HG03565 (cell line): Measurements from ENCODE around the gene HOXA3.

Experiments used
- ATAC-seq: cut with Tn5 transposase; IDR thresholded peaks from one replicate; pipeline ENCODE4 v1.9.1; 2021; ENCODE audit warnings: mild to moderate bottlenecking, moderate library complexity; ENCODE audit not compliant: unreplicated experiment

The HOXA3 gene

DNA sequence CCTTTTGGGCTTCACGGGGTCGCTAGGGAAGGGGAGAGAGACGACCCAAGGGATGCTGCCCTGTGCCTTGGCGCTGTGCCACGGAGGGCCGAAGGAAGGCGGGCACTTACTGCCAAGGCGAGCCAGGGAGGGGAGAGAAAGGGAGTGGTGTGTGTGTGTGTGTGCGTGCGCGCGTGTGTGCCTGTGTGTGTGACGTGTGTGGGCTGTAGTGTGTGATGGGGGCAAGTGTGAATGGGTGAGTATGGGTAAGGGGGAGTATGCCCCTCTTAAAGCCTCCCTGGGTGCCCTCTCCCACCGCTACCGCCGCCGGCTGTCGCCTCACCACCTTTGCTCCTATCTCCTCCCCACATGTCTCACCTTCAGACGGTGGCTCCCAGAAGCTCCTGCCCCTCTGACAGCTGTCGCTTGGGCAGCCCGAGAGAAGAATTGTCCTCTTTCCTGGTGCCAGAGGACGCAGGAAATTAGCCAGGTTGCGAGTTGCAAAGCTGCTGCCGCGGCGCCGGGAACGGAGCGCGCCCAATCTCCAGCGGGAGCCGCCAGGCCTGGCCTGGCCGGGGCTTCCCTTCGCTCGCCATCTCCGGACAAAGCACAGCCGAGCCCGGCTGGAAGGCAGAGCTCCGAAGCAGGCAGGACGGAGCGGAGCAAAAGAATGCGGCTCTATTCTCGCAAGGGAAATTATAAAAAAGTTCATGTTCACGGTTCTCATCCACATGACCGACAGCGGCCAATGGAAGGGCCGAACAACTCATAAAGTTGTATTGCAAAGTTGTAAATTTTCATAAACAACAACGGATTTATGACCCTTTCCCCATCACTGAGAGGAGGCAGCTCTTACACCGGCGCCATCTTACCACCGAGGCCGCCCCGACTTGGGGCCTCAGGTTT, at the start of gene HOXA3:
HOXA3 (minus strand) TSS at position 653 of the 885 bp plus-strand sequence. CDS start 41,943 bp downstream, outside the sequence.
- no peak for ATAC-seq

DNA sequence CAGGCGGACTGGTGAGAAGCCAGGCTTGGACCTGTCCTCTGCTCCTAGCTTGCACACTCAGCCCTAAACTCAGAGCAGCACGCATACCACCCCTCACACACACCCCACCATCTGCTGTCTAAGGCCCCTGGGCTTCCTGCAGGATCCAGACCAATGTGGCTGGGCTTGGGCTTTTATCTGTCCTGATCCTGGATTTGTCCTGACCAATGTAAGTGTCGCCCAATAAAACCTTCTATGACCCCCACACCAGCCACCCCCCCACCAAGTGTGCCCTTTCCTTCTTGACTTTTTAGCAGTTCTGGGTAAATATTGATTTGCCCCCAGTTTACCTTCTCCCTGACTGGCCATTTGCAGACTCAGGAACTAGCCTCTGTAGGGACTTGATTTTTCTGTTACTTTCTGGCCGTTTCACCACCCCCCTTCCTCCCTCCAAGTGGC, 49.2 kb upstream of the HOXA3 start:
- ATAC-seq = no peak

DNA sequence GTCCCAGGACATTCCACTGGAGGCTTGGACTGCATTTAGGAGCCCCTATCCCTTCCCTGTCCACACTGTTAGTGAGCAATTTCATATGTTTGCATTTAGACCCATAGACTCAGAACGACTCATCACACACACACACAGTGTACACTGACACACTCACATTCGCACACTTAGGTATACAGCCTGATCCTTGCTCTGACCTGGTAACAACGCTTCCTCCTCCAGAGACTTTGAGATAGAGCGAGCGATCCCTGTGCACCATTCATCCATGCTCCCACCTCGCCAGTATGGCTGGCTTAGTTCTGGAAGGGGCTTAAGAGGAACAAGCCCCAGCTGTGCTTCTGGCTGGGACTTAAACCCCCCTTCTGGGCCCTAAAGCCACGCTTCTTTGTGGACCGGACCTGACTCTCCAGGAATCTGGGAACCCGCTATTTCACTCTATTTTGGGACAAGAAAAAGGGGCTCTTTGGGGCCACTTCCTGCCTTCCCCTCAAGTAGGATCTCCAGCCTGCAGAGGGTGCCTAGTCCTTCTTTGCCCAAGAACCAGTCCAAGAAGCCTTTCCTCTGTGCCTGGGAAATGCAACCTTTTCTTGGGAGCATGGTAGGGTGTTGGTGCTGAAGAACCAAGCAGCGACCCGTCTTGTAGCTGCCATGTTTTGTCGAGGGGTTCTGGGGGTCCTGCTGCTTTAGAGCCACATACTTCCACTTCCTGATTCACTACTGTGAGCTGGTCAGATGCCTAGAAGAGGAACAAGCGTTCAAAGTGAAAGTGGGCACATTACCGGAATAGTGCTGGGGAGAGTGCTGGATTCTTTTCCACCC, 48.6 kb upstream of the HOXA3 start:
- no peak for ATAC-seq

- no peak for ATAC-seq
Measured at GRCh38 chr7:27199849-27200760, 47.7 kb upstream of the HOXA3 start, which contains the start of gene HOXA13. Gene HOXA13, minus strand, starts transcription at chr7:27200091. Its CDS starts 14 bp downstream, at chr7:27200077.

DNA sequence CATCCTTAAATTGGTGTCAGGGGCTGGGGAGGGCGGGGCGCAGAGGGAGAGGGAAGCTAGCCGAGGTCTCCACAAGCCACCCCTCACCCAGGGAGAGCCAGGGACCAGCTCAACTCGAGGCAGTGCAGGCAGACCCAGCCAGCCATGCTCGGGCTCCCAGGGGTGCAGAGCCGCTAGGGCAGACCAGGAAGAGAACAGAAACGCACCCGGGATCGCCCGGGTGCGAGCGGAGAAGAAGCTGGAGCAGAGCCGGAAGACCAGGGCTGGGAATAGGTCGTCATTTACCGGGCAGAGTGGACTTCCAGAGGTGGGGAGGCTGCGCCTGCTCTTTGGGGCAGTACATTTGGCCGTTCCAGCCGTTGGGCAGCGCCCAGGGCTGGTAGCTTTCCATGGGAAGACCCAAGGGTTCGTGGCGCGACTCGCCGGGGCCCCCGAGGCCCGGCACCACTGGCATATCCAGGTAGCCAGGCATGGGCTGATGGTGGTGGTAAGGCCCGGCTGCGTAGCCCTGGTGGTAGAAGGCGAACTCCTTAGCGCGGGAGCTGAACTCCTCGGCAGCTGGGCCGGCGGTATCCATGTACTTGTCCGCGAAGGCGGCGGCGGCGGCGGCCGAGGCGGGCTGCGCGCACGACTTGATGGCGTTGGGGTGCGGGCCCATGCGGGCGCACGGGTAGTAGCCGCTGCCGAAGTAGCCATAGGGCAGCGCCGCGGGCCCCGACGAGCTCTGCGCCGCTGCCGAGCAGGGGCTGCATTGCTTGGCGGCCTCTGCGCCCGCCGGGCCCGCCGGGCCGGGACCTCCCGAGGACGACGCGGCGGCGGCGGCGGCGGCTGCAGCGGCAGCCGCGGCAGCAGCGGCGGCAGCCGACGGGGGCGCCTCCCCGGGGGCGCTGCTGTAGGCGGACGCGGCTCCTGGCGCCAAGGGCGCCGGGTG, 46.8 kb upstream of the HOXA3 start:
- no peak for ATAC-seq

DNA sequence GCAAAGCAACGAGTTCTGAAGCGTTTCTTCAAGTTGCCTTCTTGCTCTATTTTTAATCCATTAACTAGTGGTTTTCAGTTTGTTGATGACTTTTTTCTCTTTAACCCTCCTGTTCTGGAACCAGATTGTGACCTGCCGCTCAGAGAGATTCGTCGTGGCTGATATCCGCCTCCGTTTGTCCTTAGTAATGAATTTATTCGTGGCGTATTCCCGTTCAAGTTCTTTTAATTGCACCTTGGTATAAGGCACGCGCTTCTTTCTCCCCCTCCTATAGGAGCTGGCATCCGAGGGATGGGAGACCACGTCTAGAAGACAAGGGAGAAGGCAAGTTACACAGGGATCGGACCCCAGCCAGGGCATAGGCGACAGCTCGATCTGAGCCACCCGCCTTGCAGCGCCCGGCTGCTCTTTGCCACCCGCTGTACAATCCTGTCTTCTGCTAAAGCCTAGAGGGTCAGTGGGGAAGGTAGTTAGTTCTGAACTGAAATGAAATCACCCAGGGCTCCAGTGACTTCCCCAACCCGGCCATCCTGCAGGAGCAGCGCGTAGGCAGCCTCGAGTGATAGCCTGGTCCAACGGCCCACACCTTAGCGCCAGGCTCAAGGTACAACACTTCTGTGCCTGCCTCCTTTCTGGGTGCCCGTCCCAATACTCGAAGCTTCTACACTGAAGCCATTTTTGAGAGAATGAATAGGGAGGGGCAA, 45.9 kb upstream of the HOXA3 start:
- no peak for ATAC-seq

GRCh38 chr7:27197137-27198042, 45.0 kb upstream of the HOXA3 start:
- no peak for ATAC-seq

GRCh38 chr7:27196287-27196767, 43.9 kb upstream of the HOXA3 start:
- no peak for ATAC-seq

GRCh38 chr7:27194686-27195379, 42.5 kb upstream of the HOXA3 start:
- ATAC-seq = no peak

- no peak for ATAC-seq
Measured at GRCh38 chr7:27194002-27194352, 41.6 kb upstream of the HOXA3 start.

DNA sequence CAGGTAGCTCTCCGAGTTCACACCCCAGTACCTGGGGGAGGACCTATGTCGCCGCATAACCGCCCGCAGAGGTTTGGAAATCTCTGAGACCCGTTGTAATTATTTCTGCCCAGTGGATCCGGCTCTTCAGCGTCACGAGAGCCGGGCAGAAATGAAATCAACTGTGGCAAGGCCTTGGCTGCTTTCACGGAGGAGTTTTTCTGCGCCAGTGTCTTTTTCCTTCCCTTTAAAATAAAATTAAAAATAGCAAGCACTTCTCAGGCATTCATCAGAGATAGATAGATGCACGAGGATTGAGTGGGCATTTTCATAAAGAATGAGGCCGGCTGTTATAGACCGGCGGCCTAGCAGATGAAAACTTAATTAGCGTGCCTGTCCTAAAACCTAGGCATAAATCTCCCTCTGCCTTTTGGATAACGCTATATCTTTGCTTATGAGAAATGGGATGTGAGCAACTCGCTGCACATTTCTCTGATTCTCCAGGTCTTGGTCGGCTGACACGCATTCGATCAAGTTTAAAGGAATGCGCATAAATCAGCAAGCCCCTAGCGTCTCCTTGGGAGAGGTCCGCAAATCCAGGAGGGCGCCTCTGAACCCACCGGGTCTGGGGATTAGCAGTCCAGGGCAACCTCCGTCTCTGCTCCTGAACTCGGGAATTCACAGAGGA, 41.1 kb upstream of the HOXA3 start:
- ATAC-seq = no peak

- ATAC-seq = no peak
Measured at GRCh38 chr7:27192546-27193334, 40.4 kb upstream of the HOXA3 start.

DNA sequence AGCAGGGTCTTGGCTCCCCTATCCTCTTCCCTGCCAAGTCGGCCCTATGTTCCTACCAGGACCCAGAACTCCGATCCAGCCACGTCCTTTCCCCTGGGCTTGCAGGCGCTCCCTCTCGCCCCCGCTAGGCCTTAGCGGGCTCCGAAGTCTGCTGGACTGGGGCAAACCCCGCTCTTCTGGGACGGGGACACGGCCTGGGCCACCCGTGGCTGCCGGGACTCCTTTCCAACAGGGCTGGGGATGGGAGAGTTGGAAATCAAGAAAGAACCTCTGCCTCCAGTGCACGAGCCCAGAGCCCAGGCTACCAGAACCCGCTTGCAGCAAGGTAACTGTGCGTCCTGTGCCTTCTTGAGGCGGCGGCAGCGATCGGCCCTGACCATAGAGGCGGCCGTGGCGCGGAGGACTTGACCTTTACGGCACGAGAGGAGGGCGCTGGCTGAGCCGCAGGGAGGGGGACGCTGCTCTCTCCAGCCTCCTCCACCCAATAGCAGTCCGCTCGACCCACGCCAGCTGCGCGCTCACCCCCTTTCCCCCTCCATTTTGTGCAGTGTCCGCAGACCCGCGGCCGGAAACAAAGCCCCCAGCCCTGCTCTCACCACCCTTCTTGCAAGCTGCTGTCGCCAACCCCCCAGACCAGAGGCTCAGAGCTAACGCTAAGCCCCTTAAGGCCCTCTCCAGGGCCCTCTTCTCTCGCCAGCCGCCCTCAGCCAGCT, 39.6 kb upstream of the HOXA3 start:
- ATAC-seq = no peak

DNA sequence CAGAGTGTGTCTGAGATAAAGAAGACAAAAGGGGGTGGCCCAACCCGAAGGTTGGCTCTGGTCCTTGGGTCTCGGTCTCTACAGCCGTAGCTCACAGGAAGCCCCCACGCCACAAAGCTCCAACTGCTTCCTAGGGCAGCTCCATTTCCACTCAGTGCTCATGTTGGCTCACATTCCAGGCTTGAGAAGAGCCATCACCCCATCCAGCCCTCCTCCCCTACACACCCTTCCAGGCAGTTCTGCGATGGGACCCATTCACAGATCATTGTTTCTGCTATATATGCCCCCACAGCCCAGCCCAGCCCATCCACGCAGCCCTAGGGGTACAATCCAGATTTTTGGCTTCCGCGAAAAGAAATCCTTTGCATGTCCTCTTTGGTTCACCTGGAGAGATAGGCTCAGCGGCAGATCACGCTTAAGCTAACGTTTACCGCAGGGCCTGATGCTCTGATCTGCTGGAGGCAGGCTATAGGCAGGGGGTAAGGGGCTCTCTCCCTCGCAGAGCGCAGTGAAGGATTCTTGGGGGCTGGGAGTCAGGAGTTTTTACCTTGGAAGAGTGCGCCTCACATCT, 38.9 kb upstream of the HOXA3 start:
- ATAC-seq = no peak
